ENCODE data around the gene IFNA7. TPM values are rescaled to one million over a fixed set of nuclear protein-coding genes. Genes with fewer than 3 reads are reported as not detected.

IFNA7 gene
- not detected in 2 replicates for total RNA-seq

GRCh38 chr9:21202105-21202504 lies at the start of gene IFNA7:
IFNA7 (minus strand) TSS chr9:21202205; CDS start chr9:21202165, 40 bp downstream.

GRCh38 chr9:21239911-21240310 lies 37.9 kb upstream of the IFNA7 start, which contains the start of gene IFNA14:
IFNA14 (minus strand) TSS chr9:21240005; CDS start chr9:21239935, 70 bp downstream.

DNA sequence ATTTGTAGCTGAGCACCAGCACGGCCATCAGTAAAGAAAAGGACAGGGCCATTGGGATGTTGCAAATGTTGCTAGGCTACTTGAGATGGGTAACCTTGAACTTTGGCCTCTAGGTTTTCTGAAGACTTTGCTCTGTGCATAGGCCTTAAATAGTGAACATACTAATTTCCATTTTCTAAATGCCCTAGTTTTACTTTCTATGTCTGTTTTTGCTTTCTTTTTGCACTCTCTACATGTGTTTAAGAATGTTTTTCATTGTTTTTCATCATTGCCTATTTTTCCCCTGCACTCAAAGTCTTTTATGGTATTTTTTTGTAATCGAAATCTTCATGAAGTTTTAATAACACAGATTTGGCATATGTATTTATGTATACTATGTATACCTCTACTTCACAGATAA lies 26.1 kb upstream of the IFNA7 start, which contains the start of gene IFNA17:
IFNA17 (minus strand) TSS at position 101 of the 400 bp plus-strand sequence; CDS start at position 52, 49 bp downstream.

DNA sequence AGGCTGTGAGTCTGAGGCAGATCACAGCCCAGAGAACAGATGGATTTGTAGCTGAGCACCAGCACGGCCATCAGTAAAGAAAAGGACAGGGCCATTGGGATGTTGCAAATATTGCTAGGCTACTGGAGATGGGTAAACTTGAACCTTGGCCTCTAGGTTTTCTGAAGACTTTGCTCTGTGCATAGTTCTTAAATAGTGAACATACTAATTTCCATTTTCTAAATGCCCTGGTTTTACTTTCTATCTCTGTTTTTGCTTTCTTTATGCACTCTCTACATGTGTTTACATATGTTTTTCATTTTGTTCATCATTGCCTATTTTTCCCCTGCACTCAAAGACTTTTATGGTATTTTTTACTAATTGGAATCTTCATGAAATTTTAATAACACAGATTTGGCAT lies 15.2 kb upstream of the IFNA7 start, which contains the start of gene IFNA16:
IFNA16 (minus strand) TSS at position 101 of the 400 bp plus-strand sequence; CDS start at position 95, 6 bp downstream.

DNA sequence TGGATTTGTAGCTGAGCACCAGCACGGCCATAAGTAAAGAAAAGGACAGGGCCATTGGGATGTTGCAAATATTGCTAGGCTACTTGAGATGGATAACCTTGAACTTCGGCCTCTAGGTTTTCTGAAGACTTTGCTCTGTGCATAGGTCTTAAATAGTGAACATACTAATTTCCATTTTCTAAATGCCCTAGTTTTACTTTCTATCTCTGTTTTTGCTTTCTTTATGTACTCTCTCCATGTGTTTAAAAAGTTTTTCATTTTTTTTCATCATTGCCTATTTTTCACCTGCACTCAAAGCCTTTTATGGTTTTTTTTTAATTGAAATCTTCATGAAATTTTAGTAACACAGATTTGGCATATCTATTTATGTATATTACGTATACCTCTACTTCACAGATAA lies 5.0 kb upstream of the IFNA7 start, which contains the start of gene IFNA10:
IFNA10 (minus strand) TSS at position 101 of the 400 bp plus-strand sequence; CDS start at position 55, 46 bp downstream.

DNA sequence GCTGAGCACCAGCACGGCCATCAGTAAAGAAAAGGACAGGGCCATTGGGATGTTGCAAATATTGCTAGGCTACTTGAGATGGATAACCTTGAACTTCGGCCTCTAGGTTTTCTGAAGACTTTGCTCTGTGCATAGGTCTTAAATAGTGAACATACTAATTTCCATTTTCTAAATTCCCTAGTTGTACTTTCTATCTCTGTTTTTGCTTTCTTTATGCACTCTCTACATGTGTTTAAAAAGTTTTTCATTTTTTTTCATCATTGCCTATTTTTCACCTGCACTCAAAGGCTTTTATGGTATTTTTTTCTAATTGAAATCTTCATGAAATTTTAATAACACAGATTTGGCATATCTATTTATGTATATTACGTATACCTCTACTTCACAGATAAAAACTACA lies 14.5 kb downstream of the IFNA7 start, which contains the start of gene IFNA4:
IFNA4 (minus strand) TSS at position 101 of the 400 bp plus-strand sequence; CDS start at position 45, 56 bp downstream.

DNA sequence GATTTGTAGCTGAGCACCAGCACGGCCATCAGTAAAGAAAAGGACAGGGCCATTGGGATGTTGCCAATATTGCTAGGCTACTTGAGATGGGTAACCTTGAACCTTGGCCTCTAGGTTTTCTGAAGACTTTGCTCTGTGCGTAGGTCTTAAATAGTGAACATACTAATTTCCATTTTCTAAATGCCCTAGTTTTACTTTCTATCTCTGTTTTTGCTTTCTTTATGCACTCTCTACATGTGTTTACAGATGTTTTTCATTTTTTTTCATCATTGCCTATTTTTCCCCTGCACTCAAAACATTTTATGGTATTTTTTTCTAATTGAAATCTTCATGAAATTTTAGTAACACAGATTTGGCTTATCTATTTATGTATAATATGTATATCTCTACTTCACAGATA lies 35.4 kb downstream of the IFNA7 start, which contains the start of gene IFNA21:
IFNA21 (minus strand) TSS at position 101 of the 400 bp plus-strand sequence; CDS start at position 53, 48 bp downstream.

Other genes starting within 250 kb of the IFNA7 start
- gene HACD4, start 170.6 kb downstream of the IFNA7 start, total RNA-seq = 1.7 and 7.9 TPM in 2 replicates
- gene IFNB1, start 124.3 kb downstream of the IFNA7 start, total RNA-seq = under 0.01 TPM in 1 of 2 replicates, not detected in the other
- not detected in 2 replicates for gene IFNW1, start 60.4 kb downstream of the IFNA7 start, total RNA-seq
- not detected in 2 replicates for gene IFNA21, start 35.5 kb downstream of the IFNA7 start, total RNA-seq
- gene IFNA4, start 14.6 kb downstream of the IFNA7 start, total RNA-seq = not detected in 2 replicates
- gene IFNA10, start 4.9 kb upstream of the IFNA7 start, total RNA-seq = not detected in 2 replicates
- gene IFNA16, start 15.1 kb upstream of the IFNA7 start, total RNA-seq = not detected in 2 replicates
- not detected in 2 replicates for gene IFNA17, start 26.0 kb upstream of the IFNA7 start, total RNA-seq
- not detected in 2 replicates for gene IFNA14, start 37.8 kb upstream of the IFNA7 start, total RNA-seq
- gene IFNA5, start 103.1 kb upstream of the IFNA7 start, total RNA-seq = not detected in 2 replicates
- 33.5 and 47.5 TPM in 2 replicates for gene KLHL9, start 133.2 kb upstream of the IFNA7 start, total RNA-seq
- not detected in 2 replicates for gene IFNA6, start 148.7 kb upstream of the IFNA7 start, total RNA-seq
- not detected in 2 replicates for gene IFNA13, start 165.9 kb upstream of the IFNA7 start, total RNA-seq
- gene IFNA2, start 183.2 kb upstream of the IFNA7 start, total RNA-seq = not detected in 2 replicates
- gene IFNA8, start 206.9 kb upstream of the IFNA7 start, total RNA-seq = not detected in 2 replicates
- not detected in 2 replicates for gene IFNA1, start 238.2 kb upstream of the IFNA7 start, total RNA-seq